ENCODE results near the gene GM2A.
"Not testable (repeated sequence)": the region's sequence is repeated elsewhere in the genome, so short reads cannot be mapped to it uniquely, and the experiment has no call there.

The GM2A gene

GRCh38 chr5:151309266-151309665 is 56.3 kb downstream of the GM2A start:
- not testable (repeated sequence) for H3K18ac ChIP-seq (ENCODE audit: low read depth in 1 of 2, low read length in 2 of 2); H2AFZ ChIP-seq (ENCODE audit: low read depth, low read length); DNase-seq; H4K8ac ChIP-seq (ENCODE audit: low read length); H2BK5ac ChIP-seq (ENCODE audit: low read depth, low read length, poor library complexity, severe bottlenecking); H2BK15ac ChIP-seq (ENCODE audit: low read depth, poor library complexity, severe bottlenecking); H3K27me3 ChIP-seq (ENCODE audit: control insufficient read depth in 1 of 2, insufficient read depth in 1 of 2, low read length in 2 of 2); H3K14ac ChIP-seq (ENCODE audit: low read length in 2 of 2); H2BK120ac ChIP-seq (ENCODE audit: low read depth, low read length); H3K27ac ChIP-seq (ENCODE audit: low read length, poor library complexity, severe bottlenecking); H4K91ac ChIP-seq (ENCODE audit: low read length); H3K4me2 ChIP-seq (ENCODE audit: low read length, poor library complexity, severe bottlenecking); H2AK5ac ChIP-seq (ENCODE audit: low read length, severe bottlenecking); H3K79me1 ChIP-seq (replicated peaks; ENCODE audit: low read length, poor library complexity, severe bottlenecking); H3K4me3 ChIP-seq (ENCODE audit: insufficient read depth in 1 of 2, low read depth in 1 of 2, low read length in 2 of 2); H3K4me1 ChIP-seq (ENCODE audit: control insufficient read depth, insufficient read depth, low read depth, low read length); H3K9me3 ChIP-seq (ENCODE audit: control insufficient read depth, low read length); H2BK12ac ChIP-seq (ENCODE audit: low read length in 2 of 2); H3K23ac ChIP-seq (ENCODE audit: low read length in 2 of 2); H3K36me3 ChIP-seq (ENCODE audit: control insufficient read depth in 1 of 2, insufficient read depth in 2 of 2, low read depth in 1 of 2, low read length in 2 of 2); H3K9ac ChIP-seq (ENCODE audit: low read length); H3K4ac ChIP-seq (ENCODE audit: low read depth in 1 of 2, low read length in 2 of 2)
- 96% methylated on average over 15 of the region's 27 CpGs for WGBS

GRCh38 chr5:151309821-151310220 is 56.8 kb downstream of the GM2A start:
- H2AFZ ChIP-seq (ENCODE audit: low read depth, low read length); H3K27ac ChIP-seq (ENCODE audit: low read length, poor library complexity, severe bottlenecking); H3K4me1 ChIP-seq (ENCODE audit: control insufficient read depth, insufficient read depth, low read depth, low read length); H2BK120ac ChIP-seq (ENCODE audit: low read depth, low read length); H3K9me3 ChIP-seq (ENCODE audit: control insufficient read depth, low read length); H3K4me3 ChIP-seq (ENCODE audit: insufficient read depth in 1 of 2, low read depth in 1 of 2, low read length in 2 of 2); H3K9ac ChIP-seq (ENCODE audit: low read length); H3K14ac ChIP-seq (ENCODE audit: low read length in 2 of 2); H3K23ac ChIP-seq (ENCODE audit: low read length in 2 of 2); H3K18ac ChIP-seq (ENCODE audit: low read depth in 1 of 2, low read length in 2 of 2); H4K91ac ChIP-seq (ENCODE audit: low read length); H2BK5ac ChIP-seq (ENCODE audit: low read depth, low read length, poor library complexity, severe bottlenecking); H3K79me1 ChIP-seq (replicated peaks; ENCODE audit: low read length, poor library complexity, severe bottlenecking); H4K8ac ChIP-seq (ENCODE audit: low read length); H2BK12ac ChIP-seq (ENCODE audit: low read length in 2 of 2); H2BK15ac ChIP-seq (ENCODE audit: low read depth, poor library complexity, severe bottlenecking); DNase-seq; H3K4me2 ChIP-seq (ENCODE audit: low read length, poor library complexity, severe bottlenecking); H3K36me3 ChIP-seq (ENCODE audit: control insufficient read depth in 1 of 2, insufficient read depth in 2 of 2, low read depth in 1 of 2, low read length in 2 of 2); H2AK5ac ChIP-seq (ENCODE audit: low read length, severe bottlenecking); H3K4ac ChIP-seq (ENCODE audit: low read depth in 1 of 2, low read length in 2 of 2): not testable (repeated sequence)
- WGBS: 90% methylated on average over 15 of the region's 15 CpGs
- peaks cover 4 to 12% of the 10 kb centered on the region in 2 experiments for H3K27me3 ChIP-seq (ENCODE audit: control insufficient read depth in 1 of 2, insufficient read depth in 1 of 2, low read length in 2 of 2)

DNA sequence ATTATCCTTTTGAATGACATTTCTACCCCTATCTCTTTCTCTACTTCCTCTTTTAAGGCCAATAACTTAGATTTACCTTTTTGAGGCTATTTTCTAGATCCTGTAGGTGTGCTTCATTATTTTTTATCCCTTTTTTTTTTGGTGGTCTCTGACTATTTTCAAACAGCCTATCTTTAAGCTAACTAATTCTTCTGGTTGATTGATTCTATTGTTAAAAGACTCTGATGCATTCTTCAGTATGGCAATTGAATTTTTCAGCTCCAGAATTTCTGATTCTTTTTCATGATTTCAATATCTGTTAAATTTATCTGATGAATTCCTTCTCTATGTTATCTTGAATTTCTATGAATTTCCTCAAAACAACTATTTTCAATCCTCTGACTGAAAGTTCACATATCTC is 57.9 kb downstream of the GM2A start:
- H3K27ac ChIP-seq (ENCODE audit: low read length, poor library complexity, severe bottlenecking): no peak overlapping the region
- no peak overlapping the region for H3K4ac ChIP-seq (ENCODE audit: low read depth in 1 of 2, low read length in 2 of 2)
- no peak for DNase-seq
- H2BK120ac ChIP-seq (ENCODE audit: low read depth, low read length): no peak overlapping the region
- no peak overlapping the region for H2BK15ac ChIP-seq (ENCODE audit: low read depth, poor library complexity, severe bottlenecking)
- no peak overlapping the region for H3K9ac ChIP-seq (ENCODE audit: low read length)
- no peaks in the 10 kb centered on the region for H3K79me1 ChIP-seq (replicated peaks; ENCODE audit: low read length, poor library complexity, severe bottlenecking)
- H2BK12ac ChIP-seq (ENCODE audit: low read length in 2 of 2): no peak overlapping the region
- no peak overlapping the region for H3K18ac ChIP-seq (ENCODE audit: low read depth in 1 of 2, low read length in 2 of 2)
- no peak overlapping the region for H2AFZ ChIP-seq (ENCODE audit: low read depth, low read length)
- no peak overlapping the region for H4K91ac ChIP-seq (ENCODE audit: low read length)
- H2AK5ac ChIP-seq (ENCODE audit: low read length, severe bottlenecking): no peak overlapping the region
- H4K8ac ChIP-seq (ENCODE audit: low read length): no peak overlapping the region
- peaks cover 5% of the 10 kb centered on the region for H3K9me3 ChIP-seq (ENCODE audit: control insufficient read depth, low read length)
- peaks cover 0 to 7% of the 10 kb centered on the region in 2 experiments for H3K27me3 ChIP-seq (ENCODE audit: control insufficient read depth in 1 of 2, insufficient read depth in 1 of 2, low read length in 2 of 2)
- no peak overlapping the region for H3K14ac ChIP-seq (ENCODE audit: low read length in 2 of 2)
- no peak overlapping the region for H3K4me2 ChIP-seq (ENCODE audit: low read length, poor library complexity, severe bottlenecking)
- no peak overlapping the region for H3K23ac ChIP-seq (ENCODE audit: low read length in 2 of 2)
- no peaks in the 10 kb centered on the region for H3K36me3 ChIP-seq (ENCODE audit: control insufficient read depth in 1 of 2, insufficient read depth in 2 of 2, low read depth in 1 of 2, low read length in 2 of 2)
- no peak overlapping the region for H3K4me3 ChIP-seq (ENCODE audit: insufficient read depth in 1 of 2, low read depth in 1 of 2, low read length in 2 of 2)
- H2BK5ac ChIP-seq (ENCODE audit: low read depth, low read length, poor library complexity, severe bottlenecking): no peak overlapping the region
- H3K4me1 ChIP-seq (ENCODE audit: control insufficient read depth, insufficient read depth, low read depth, low read length): no peaks in the 10 kb centered on the region

- DNase-seq: no peak
- H3K4me2 ChIP-seq (ENCODE audit: low read length, poor library complexity, severe bottlenecking): no peak overlapping the region
- H3K4me1 ChIP-seq (ENCODE audit: control insufficient read depth, insufficient read depth, low read depth, low read length): peaks cover 1% of the 10 kb centered on the region
- no peak overlapping the region for H3K14ac ChIP-seq (ENCODE audit: low read length in 2 of 2)
- no peak overlapping the region for H2AK5ac ChIP-seq (ENCODE audit: low read length, severe bottlenecking)
- H3K4me3 ChIP-seq (ENCODE audit: insufficient read depth in 1 of 2, low read depth in 1 of 2, low read length in 2 of 2): no peak overlapping the region
- H2BK15ac ChIP-seq (ENCODE audit: low read depth, poor library complexity, severe bottlenecking): no peak overlapping the region
- peaks cover 5% of the 10 kb centered on the region for H3K9me3 ChIP-seq (ENCODE audit: control insufficient read depth, low read length)
- H3K79me1 ChIP-seq (replicated peaks; ENCODE audit: low read length, poor library complexity, severe bottlenecking): no peaks in the 10 kb centered on the region
- H3K27me3 ChIP-seq (ENCODE audit: control insufficient read depth in 1 of 2, insufficient read depth in 1 of 2, low read length in 2 of 2): peaks cover 0 to 7% of the 10 kb centered on the region in 2 experiments
- H3K23ac ChIP-seq (ENCODE audit: low read length in 2 of 2): no peak overlapping the region
- H3K27ac ChIP-seq (ENCODE audit: low read length, poor library complexity, severe bottlenecking): no peak overlapping the region
- no peak overlapping the region for H3K4ac ChIP-seq (ENCODE audit: low read depth in 1 of 2, low read length in 2 of 2)
- no CpG with 5 or more reads among the region's 5 CpGs for WGBS
- H4K91ac ChIP-seq (ENCODE audit: low read length): no peak overlapping the region
- H2BK120ac ChIP-seq (ENCODE audit: low read depth, low read length): no peak overlapping the region
- no peaks in the 10 kb centered on the region for H3K36me3 ChIP-seq (ENCODE audit: control insufficient read depth in 1 of 2, insufficient read depth in 2 of 2, low read depth in 1 of 2, low read length in 2 of 2)
- H3K9ac ChIP-seq (ENCODE audit: low read length): no peak overlapping the region
- no peak overlapping the region for H2BK5ac ChIP-seq (ENCODE audit: low read depth, low read length, poor library complexity, severe bottlenecking)
- no peak overlapping the region for H2BK12ac ChIP-seq (ENCODE audit: low read length in 2 of 2)
- H2AFZ ChIP-seq (ENCODE audit: low read depth, low read length): no peak overlapping the region
- no peak overlapping the region for H3K18ac ChIP-seq (ENCODE audit: low read depth in 1 of 2, low read length in 2 of 2)
- H4K8ac ChIP-seq (ENCODE audit: low read length): no peak overlapping the region
These were observed 59.9 kb downstream of the GM2A start for GRCh38 chr5:151312756-151313324.

All from mesenchymal stem cell (in vitro differentiated cells and primary cell).